Measurements from ENCODE around the gene SEMA4D. TPM values are rescaled to one million over a fixed set of nuclear protein-coding genes. Genes with fewer than 3 reads are reported as not detected.

Gene SEMA4D
- total RNA-seq, 3 donors from 2014 or later = 20.9 to 26.9 (median 23.1) TPM

- Histone ChIP-seq H3K36me3 (ENCODE audit: low read depth) (no peaks in the 10 kb centered on the region), H3K4me1 (ENCODE audit: low read depth) (no peaks in the 10 kb centered on the region), H3K4me3 (no peak overlapping the region), H3K9me3 (peaks cover 3% of the 10 kb centered on the region)
- DNase-seq (no peak), ATAC-seq (no peak)
- TF ChIP-seq CTCF (IDR thresholded peaks at IDR 0.05) = no peak
- intact Hi-C loops (cut with DNase I, micrococcal nuclease) = no loop called here
Observed at GRCh38 chr9:89532944-89533343, 35.0 kb upstream of the SEMA4D start.

GRCh38 chr9:89532478-89532877 lies 34.6 kb upstream of the SEMA4D start:
- Histone ChIP-seq H3K4me1 (ENCODE audit: low read depth) (peaks cover 2% of the 10 kb centered on the region), H3K36me3 (ENCODE audit: low read depth) (no peaks in the 10 kb centered on the region), H3K9me3 (peaks cover 3% of the 10 kb centered on the region), H3K4me3 (no peak overlapping the region)
- intact Hi-C loops (cut with DNase I, micrococcal nuclease) = no loop called here
- DNase-seq (no peak), ATAC-seq (peak; percentile 70)
- TF ChIP-seq CTCF (IDR thresholded peaks at IDR 0.05) = no peak

GRCh38 chr9:89531766-89532165 lies 33.9 kb upstream of the SEMA4D start:
- DNase-seq (no peak), ATAC-seq (no peak)
- Histone ChIP-seq H3K4me3 (no peak overlapping the region), H3K4me1 (ENCODE audit: low read depth) (peaks cover 3% of the 10 kb centered on the region), H3K9me3 (peaks cover 3% of the 10 kb centered on the region), H3K36me3 (ENCODE audit: low read depth) (no peaks in the 10 kb centered on the region)
- TF ChIP-seq CTCF (IDR thresholded peaks at IDR 0.05) = no peak
- intact Hi-C loops (cut with DNase I, micrococcal nuclease) = no loop called here

GRCh38 chr9:89530726-89531125 lies 32.8 kb upstream of the SEMA4D start:
- H3K36me3 ChIP-seq (ENCODE audit: low read depth) = no peaks in the 10 kb centered on the region
- peaks cover 3% of the 10 kb centered on the region for H3K4me1 ChIP-seq (ENCODE audit: low read depth)
- ATAC-seq = peak; percentile 68
- H3K9me3 ChIP-seq = peaks cover 3% of the 10 kb centered on the region
- intact Hi-C loops (cut with DNase I, micrococcal nuclease) = no loop called here
- H3K4me3 ChIP-seq = no peak overlapping the region
- DNase-seq = no peak
- TF ChIP-seq CTCF (IDR thresholded peaks at IDR 0.05) = no peak

- Histone ChIP-seq H3K36me3 (ENCODE audit: low read depth) (no peaks in the 10 kb centered on the region), H3K9me3 (peaks cover 3% of the 10 kb centered on the region), H3K4me1 (ENCODE audit: low read depth) (peaks cover 3% of the 10 kb centered on the region), H3K4me3 (no peak overlapping the region)
- intact Hi-C loops (cut with DNase I, micrococcal nuclease) = no loop called here
- DNase-seq (no peak), ATAC-seq (no peak)
- no peak for TF ChIP-seq CTCF (IDR thresholded peaks at IDR 0.05)
Observed at GRCh38 chr9:89529243-89530035, 31.5 kb upstream of the SEMA4D start.

Measured in mucosa of descending colon (tissue), 3 donors.